ENCODE data around the gene DHDH.
"Not testable (repeated sequence)": the region's sequence is repeated elsewhere in the genome, so short reads cannot be mapped to it uniquely, and the experiment has no call there.

DHDH gene

DNA sequence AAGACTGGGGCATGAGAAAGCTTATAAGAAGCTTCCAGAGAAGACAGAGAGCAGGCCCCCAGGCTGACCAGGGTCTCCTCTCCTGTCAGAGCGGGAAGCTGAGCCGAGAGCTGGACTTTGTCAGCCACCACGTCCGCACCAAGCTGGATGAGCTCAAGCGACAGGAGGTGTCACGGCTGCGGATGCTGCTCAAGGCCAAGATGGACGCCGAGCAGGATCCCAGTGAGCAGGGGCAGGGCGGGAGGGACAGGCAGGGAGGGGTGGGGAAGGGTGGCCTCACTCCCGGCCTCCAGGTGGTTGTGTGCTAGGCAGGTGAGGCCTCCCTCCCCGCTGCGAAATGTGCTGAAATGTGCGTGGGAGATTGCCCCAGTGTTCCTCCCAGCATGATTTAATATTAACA, 27.8 kb upstream of the DHDH start:
- Histone ChIP-seq H3K79me2 (ENCODE audit: insufficient read depth, low read length) (peaks cover 40% of the 10 kb centered on the region), H4K20me1 (ENCODE audit: insufficient read depth, low read length) (peaks cover 4% of the 10 kb centered on the region; the same call in 1 of the 2 replicates), H3K4me2 (ENCODE audit: insufficient read depth, low read length) (no peak overlapping the region), H3K9me3 (ENCODE audit: insufficient read depth, low read length, severe bottlenecking) (no peaks in the 10 kb centered on the region), H2AFZ (ENCODE audit: low read depth, low read length) (no peak overlapping the region), H3K4me1 (ENCODE audit: insufficient read depth, low read length) (peaks cover 20% of the 10 kb centered on the region), H3K36me3 (ENCODE audit: insufficient read depth, low read length) (peaks cover 72% of the 10 kb centered on the region), H3K27me3 (ENCODE audit: insufficient read depth, low read length, poor library complexity) (no peaks in the 10 kb centered on the region), H3K9ac (ENCODE audit: low read depth, low read length) (no peak overlapping the region), H3K4me3 (ENCODE audit: low read depth in 1 of 2, low read length in 2 of 2) (no peak overlapping the region), H3K27ac (ENCODE audit: low read length) (no peak overlapping the region)
- DNase-seq (no peak), ATAC-seq (ENCODE audit: insufficient read depth, low read depth) (no peak)
- TF ChIP-seq, protein P1, sequence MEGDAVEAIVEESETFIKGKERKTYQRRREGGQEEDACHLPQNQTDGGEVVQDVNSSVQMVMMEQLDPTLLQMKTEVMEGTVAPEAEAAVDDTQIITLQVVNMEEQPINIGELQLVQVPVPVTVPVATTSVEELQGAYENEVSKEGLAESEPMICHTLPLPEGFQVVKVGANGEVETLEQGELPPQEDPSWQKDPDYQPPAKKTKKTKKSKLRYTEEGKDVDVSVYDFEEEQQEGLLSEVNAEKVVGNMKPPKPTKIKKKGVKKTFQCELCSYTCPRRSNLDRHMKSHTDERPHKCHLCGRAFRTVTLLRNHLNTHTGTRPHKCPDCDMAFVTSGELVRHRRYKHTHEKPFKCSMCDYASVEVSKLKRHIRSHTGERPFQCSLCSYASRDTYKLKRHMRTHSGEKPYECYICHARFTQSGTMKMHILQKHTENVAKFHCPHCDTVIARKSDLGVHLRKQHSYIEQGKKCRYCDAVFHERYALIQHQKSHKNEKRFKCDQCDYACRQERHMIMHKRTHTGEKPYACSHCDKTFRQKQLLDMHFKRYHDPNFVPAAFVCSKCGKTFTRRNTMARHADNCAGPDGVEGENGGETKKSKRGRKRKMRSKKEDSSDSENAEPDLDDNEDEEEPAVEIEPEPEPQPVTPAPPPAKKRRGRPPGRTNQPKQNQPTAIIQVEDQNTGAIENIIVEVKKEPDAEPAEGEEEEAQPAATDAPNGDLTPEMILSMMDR (IDR thresholded peaks at IDR 0.05; ENCODE audit: borderline replicate concordance, extremely low read depth, low read length, poor library complexity, severe bottlenecking): no peak

DNA sequence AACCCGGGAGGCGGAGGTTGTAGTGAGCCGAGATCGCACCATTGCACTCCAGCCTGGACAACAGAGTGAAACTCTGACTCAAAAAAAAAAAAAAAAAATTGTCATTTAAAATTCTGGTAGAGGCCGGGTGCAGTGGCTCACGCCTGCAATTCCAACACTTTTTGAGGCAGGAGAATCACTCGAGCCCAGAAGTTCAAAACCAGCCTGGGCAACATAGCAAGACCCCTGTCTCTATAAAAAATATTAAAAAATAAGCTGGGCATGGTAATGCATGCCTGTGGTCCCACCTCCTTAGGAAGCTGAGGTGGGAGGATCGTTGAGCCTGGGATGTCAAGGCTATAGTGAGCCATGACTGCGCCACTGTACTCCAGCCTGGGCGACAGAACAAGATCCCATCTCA, 27.2 kb upstream of the DHDH start:
- Histone ChIP-seq H3K4me1 (ENCODE audit: insufficient read depth, low read length) (peaks cover 13% of the 10 kb centered on the region), H2AFZ (ENCODE audit: low read depth, low read length) (no peak overlapping the region), H4K20me1 (ENCODE audit: insufficient read depth, low read length) (peaks cover 4% of the 10 kb centered on the region; the same call in 1 of the 2 replicates), H3K9me3 (ENCODE audit: insufficient read depth, low read length, severe bottlenecking) (no peaks in the 10 kb centered on the region), H3K9ac (ENCODE audit: low read depth, low read length) (no peak overlapping the region), H3K27ac (ENCODE audit: low read length) (no peak overlapping the region), H3K36me3 (ENCODE audit: insufficient read depth, low read length) (peaks cover 76% of the 10 kb centered on the region), H3K4me2 (ENCODE audit: insufficient read depth, low read length) (no peak overlapping the region), H3K4me3 (ENCODE audit: low read depth in 1 of 2, low read length in 2 of 2) (no peak overlapping the region), H3K27me3 (ENCODE audit: insufficient read depth, low read length, poor library complexity) (no peaks in the 10 kb centered on the region), H3K79me2 (ENCODE audit: insufficient read depth, low read length) (peaks cover 33% of the 10 kb centered on the region)
- DNase-seq: no peak
- no peak for ATAC-seq (ENCODE audit: insufficient read depth, low read depth)
- TF ChIP-seq, protein P1 (IDR thresholded peaks at IDR 0.05; ENCODE audit: borderline replicate concordance, extremely low read depth, low read length, poor library complexity, severe bottlenecking): no peak
- TF ChIP-seq EZH2 (IDR thresholded peaks at IDR 0.05; ENCODE audit: borderline replicate concordance, low read depth, low read length, severe bottlenecking): no peak

DNA sequence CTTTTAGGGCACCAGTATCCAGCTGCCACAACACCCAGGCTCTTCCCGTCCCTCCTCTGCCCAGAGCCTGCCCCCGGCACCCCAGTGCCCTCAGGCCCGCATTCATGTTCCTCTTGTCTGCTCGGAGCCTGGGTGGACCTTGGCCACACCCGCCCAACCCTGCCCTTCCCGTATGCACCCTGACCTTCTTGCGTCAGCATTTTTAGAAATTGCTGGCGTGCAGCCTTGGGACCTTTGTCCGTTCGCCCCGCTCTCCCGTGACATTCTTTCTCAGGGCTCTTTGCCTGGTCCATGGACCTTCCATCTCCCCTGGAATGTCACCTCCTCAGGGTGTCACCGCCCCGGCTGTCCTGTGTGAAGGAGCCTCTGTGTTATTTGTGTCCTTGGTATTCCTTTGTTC, 25.8 kb upstream of the DHDH start:
- Histone ChIP-seq H2AFZ (ENCODE audit: low read depth, low read length) (no peak overlapping the region), H3K27me3 (ENCODE audit: insufficient read depth, low read length, poor library complexity) (no peaks in the 10 kb centered on the region), H3K4me2 (ENCODE audit: insufficient read depth, low read length) (no peak overlapping the region), H3K36me3 (ENCODE audit: insufficient read depth, low read length) (peaks cover 79% of the 10 kb centered on the region), H3K9me3 (ENCODE audit: insufficient read depth, low read length, severe bottlenecking) (no peaks in the 10 kb centered on the region), H3K4me3 (ENCODE audit: low read depth in 1 of 2, low read length in 2 of 2) (no peak overlapping the region), H3K79me2 (ENCODE audit: insufficient read depth, low read length) (peaks cover 21% of the 10 kb centered on the region), H3K9ac (ENCODE audit: low read depth, low read length) (no peak overlapping the region), H4K20me1 (ENCODE audit: insufficient read depth, low read length) (peaks cover 4% of the 10 kb centered on the region; the same call in 1 of the 2 replicates), H3K27ac (ENCODE audit: low read length) (no peak overlapping the region), H3K4me1 (ENCODE audit: insufficient read depth, low read length) (peaks cover under 1% of the 10 kb centered on the region)
- no peak for ATAC-seq (ENCODE audit: insufficient read depth, low read depth)
- no peak for TF ChIP-seq EZH2 (IDR thresholded peaks at IDR 0.05; ENCODE audit: borderline replicate concordance, low read depth, low read length, severe bottlenecking)
- TF ChIP-seq, protein P1 (IDR thresholded peaks at IDR 0.05; ENCODE audit: borderline replicate concordance, extremely low read depth, low read length, poor library complexity, severe bottlenecking): no peak
- no peak for DNase-seq

DNA sequence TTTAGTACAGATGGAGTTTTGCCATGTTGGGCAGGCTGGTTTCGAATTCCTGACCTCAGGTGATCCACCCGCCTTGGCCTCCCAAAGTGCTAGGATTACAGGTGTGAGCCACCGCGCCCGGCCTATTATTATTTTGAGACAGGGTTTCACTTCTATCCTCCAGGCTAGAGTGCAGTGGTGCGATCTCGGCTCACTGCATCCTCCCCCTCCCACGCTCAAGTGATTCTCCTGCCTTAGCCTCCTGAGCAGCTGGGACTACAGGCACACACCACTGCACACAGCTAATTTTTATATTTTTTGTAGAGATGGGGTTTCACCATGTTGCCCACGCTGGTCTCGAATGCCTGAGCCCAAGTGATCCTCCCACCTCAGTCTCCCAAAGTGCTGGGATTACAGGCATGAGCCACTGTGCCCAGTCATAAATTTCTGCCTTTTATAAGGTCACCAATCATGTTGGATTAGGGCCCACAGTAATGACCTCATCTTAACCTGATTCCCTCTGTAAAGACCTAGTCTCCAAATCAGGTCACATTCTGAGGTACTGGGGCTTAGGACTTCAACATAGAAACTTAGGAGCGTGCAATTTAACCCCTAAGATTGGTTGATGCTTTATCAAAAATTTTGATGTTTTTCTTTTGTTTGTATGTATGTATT, 23.9 kb upstream of the DHDH start:
- H3K4me3 ChIP-seq (ENCODE audit: low read depth in 1 of 2, low read length in 2 of 2); H3K4me2 ChIP-seq (ENCODE audit: insufficient read depth, low read length); H3K27me3 ChIP-seq (ENCODE audit: insufficient read depth, low read length, poor library complexity); H3K9ac ChIP-seq (ENCODE audit: low read depth, low read length); H4K20me1 ChIP-seq (ENCODE audit: insufficient read depth, low read length); H3K9me3 ChIP-seq (ENCODE audit: insufficient read depth, low read length, severe bottlenecking); H3K4me1 ChIP-seq (ENCODE audit: insufficient read depth, low read length); H3K79me2 ChIP-seq (ENCODE audit: insufficient read depth, low read length); DNase-seq; H3K27ac ChIP-seq (ENCODE audit: low read length); H2AFZ ChIP-seq (ENCODE audit: low read depth, low read length); ATAC-seq (ENCODE audit: insufficient read depth, low read depth): not testable (repeated sequence)
- H3K36me3 ChIP-seq (ENCODE audit: insufficient read depth, low read length): peaks cover 88% of the 10 kb centered on the region

Data from DND-41 (cell line).